Psoas muscle (tissue), 8 donors: ENCODE data around the gene YJU2. TPM values are rescaled to one million over a fixed set of nuclear protein-coding genes. Genes with fewer than 3 reads are reported as not detected.

ENCODE experiments used
- ATAC-seq, 4 donors: fragments of 200-7000 bp; cut with Tn5 transposase; one replicate each; pipeline ENCODE4 v1.9.1; 2020; ENCODE audit warnings: moderate library complexity in 3 of 4, mild to moderate bottlenecking in 2 of 4
- DNase-seq, 2 donors: peaks; one replicate each; pipeline ENCODE4 v3.0.0-alpha.2; 2020
- H3K27ac ChIP-seq: fragments of 200-600 bp; one replicate; pipeline ENCODE4 v1.8.0; 2022
- H3K27me3 ChIP-seq, 3 donors: fragments of 200-600 bp in 1 of 3; one replicate each; pipeline versions ENCODE4 v1.6.1 to v1.8.0; 2013 to 2022; ENCODE audit warnings: low read length in 2 of 3, mild to moderate bottlenecking in 2 of 3, moderate library complexity in 1 of 3; ENCODE audit not compliant: insufficient read depth in 3 of 3
- H3K36me3 ChIP-seq, 2 donors: fragments of 200-600 bp in 1 of 2; one replicate each; pipeline versions ENCODE4 v1.6.1 to v1.8.0; 2013 to 2022; ENCODE audit warnings: low read depth in 1 of 2, mild to moderate bottlenecking in 1 of 2, moderate library complexity in 1 of 2; ENCODE audit not compliant: insufficient read depth in 1 of 2
- H3K4me1 ChIP-seq: fragments of 200-600 bp; one replicate; pipeline ENCODE4 v1.8.0; 2022
- H3K4me3 ChIP-seq: fragments of 200-600 bp; one replicate; pipeline ENCODE4 v1.8.0; 2022; ENCODE audit warnings: mild to moderate bottlenecking
- H3K9me3 ChIP-seq: fragments of 200-600 bp; one replicate; pipeline ENCODE4 v1.8.0; 2022
- WGBS, 3 donors: extraction: QIAGEN DNeasy Blood & Tissue Kit; methylation state at CpG; one replicate each; pipeline versions ENCODE4 v1.1.6 to v1.1.7; 2013; 5-methylcytosine and 5-hydroxymethylcytosine counted together
- intact Hi-C, 2 donors: fragments of 100-400 bp; cut with DNase I; formaldehyde crosslinking; loops; one replicate each; pipeline versions ENCODE4 v1.11.0 to v1.14.2; 2022
- polyA plus RNA-seq, 3 donors: library from polyadenylated mRNA; stranded (reverse); fragments of 200-250 nt; gene quantifications; one replicate each; pipeline ENCODE4 v1.2.3, GENCODE V29; 2013
- total RNA-seq, 4 donors: library from RNA; stranded (reverse); fragmentation: NEBNext Ultra II Directional in 2 of 4; extraction: Animal tissue kit (Norgen Biotek cat#: 25700) in 2 of 4; gene quantifications; one replicate each; pipeline versions ENCODE4 v1.2.1 to v1.2.4, GENCODE V29; 2021 to 2023
- TF ChIP-seq, protein P1 (sequence below): fragments of 200-600 bp; IDR thresholded peaks from one replicate; pipeline ENCODE4 v1.8.0; 2022; ENCODE audit warnings: antibody characterized with exemption
- donor health status: healthy with polysubstance abuse.
- donor health status: DM: no; HTN: no; CAD: no; lungs with moderate emphysema.
- donor health status: Bipolar disorder and iron deficiency.
- donor health status: healthy.
- donor health status: DM: yes; HTN: yes; CAD: no.
- donor health status: DM: no; HTN: no; CAD: no.
- donor health status: DM: no; HTN: no; CAD: no.
- donor health status: DM: yes; HTN: yes; CAD: no.

The YJU2 gene
- total and polyA plus RNA-seq, 7 donors = 11.7 to 39.9 (median 17.7) TPM

DNA sequence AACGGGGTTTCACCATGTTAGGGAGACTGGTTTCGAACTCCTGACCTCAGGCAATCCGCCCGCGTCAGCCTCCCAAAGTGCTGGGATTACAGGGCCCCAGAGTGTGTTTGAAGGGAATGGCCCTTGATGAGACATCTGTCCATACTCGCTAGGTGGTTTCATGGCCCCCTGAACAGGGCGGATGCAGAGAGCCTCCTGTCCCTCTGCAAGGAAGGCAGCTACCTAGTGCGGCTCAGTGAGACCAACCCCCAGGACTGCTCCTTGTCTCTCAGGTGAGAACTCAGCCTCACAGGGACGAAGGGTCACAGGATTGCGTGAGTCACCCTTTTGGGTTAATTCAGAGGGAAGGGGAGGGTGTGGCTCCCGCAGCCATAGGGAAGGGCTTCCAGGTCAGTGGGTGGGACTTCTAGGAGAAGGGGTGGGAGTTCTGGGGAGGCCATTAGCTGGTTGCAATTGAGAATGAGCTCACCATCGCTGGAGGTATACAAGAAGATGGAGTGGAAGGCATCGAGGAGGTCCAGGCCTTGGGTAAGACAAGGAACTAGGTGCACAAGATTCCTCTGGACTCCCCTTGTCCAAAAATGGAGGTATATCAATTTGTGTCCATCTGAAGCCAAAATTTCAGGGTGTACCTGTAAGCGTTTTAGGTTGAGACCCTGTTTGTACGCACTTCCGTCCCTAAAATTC lies 41.4 kb downstream of the YJU2 start:
- 83 to 88% (median 86%) methylated on average over 16 of the region's 16 CpGs for WGBS, 3 donors
- no peaks in the 10 kb centered on the region for H3K9me3 ChIP-seq
- H3K4me3 ChIP-seq = no peak overlapping the region
- TF ChIP-seq, protein P1, sequence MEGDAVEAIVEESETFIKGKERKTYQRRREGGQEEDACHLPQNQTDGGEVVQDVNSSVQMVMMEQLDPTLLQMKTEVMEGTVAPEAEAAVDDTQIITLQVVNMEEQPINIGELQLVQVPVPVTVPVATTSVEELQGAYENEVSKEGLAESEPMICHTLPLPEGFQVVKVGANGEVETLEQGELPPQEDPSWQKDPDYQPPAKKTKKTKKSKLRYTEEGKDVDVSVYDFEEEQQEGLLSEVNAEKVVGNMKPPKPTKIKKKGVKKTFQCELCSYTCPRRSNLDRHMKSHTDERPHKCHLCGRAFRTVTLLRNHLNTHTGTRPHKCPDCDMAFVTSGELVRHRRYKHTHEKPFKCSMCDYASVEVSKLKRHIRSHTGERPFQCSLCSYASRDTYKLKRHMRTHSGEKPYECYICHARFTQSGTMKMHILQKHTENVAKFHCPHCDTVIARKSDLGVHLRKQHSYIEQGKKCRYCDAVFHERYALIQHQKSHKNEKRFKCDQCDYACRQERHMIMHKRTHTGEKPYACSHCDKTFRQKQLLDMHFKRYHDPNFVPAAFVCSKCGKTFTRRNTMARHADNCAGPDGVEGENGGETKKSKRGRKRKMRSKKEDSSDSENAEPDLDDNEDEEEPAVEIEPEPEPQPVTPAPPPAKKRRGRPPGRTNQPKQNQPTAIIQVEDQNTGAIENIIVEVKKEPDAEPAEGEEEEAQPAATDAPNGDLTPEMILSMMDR = no peak
- no peak for DNase-seq
- intact Hi-C loops = no loop called here
- ATAC-seq = no peak
- no peaks in the 10 kb centered on the region for H3K4me1 ChIP-seq
- no peak overlapping the region for H3K27ac ChIP-seq
- H3K36me3 ChIP-seq = no peaks in the 10 kb centered on the region
- peaks cover 0 to 23% (median 5%) of the 10 kb centered on the region in 3 donors for H3K27me3 ChIP-seq

DNA sequence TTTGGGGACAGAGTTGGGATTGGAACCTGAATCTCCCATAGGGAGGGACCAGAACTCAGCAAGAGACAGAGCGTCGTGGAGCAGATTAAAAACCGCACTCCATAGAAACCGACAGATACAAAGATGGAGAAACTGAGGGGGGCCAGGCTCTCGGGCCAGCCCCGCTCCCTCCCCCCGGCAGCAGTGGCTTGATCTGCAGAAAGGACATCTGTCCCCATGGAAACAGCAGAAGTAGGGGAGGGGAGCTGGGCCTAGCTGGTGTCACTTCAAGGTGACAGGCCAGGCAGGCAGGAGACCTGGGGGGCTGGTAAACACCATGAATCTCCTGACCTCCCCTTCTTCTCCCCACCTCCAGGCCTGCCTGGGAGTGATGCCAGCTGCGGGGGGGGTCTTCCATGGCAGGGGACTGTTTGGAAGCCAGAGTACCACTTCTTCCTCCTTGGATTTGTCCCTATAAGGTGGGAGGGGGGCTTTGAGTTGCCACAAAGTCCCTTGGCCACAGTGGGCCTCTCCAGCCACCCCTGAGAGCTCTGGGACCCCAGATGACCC lies 44.4 kb downstream of the YJU2 start:
- Histone ChIP-seq H3K4me1 (no peaks in the 10 kb centered on the region), H3K27me3 (peaks cover 0 to 17% (median 8%) of the 10 kb centered on the region in 3 donors), H3K36me3 (no peaks in the 10 kb centered on the region), H3K27ac (no peak overlapping the region), H3K4me3 (no peak overlapping the region), H3K9me3 (no peaks in the 10 kb centered on the region)
- TF ChIP-seq, protein P1 = no peak
- DNase-seq (no peak), ATAC-seq (no peak)
- WGBS, 3 donors = 56 to 64% (median 59%) methylated on average over 8 of the region's 8 CpGs
- intact Hi-C loops = no loop called here

DNA sequence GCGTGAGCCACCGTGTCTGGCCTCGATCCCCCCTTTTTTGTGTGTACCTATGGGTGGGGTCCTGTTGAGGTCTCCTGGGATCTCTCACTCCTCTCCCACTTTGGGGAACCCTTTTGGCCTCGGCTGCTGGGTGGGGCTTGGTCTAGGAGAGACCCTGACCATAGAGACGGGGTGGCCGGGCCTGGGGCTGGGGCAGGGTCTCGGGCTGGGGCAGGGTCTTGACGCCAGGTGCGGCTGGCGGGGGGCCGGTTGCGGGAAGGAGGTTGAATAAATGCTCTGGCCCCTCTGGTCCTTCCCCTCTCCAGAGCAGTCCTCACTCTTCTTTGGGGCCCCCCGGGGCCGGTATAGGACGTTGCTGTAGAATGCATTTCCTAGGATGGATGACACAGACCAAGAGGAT lies 45.6 kb downstream of the YJU2 start:
- Histone ChIP-seq H3K36me3 (no peaks in the 10 kb centered on the region), H3K4me3 (no peak overlapping the region), H3K4me1 (no peaks in the 10 kb centered on the region), H3K27me3 (peaks cover 0 to 23% (median 8%) of the 10 kb centered on the region in 3 donors), H3K27ac (no peak overlapping the region), H3K9me3 (no peaks in the 10 kb centered on the region)
- WGBS, 3 donors = 76 to 81% (median 79%) methylated on average over 15 of the region's 15 CpGs
- ATAC-seq (no peak), DNase-seq (no peak)
- TF ChIP-seq, protein P1 = no peak
- intact Hi-C loops = no loop called here

DNA sequence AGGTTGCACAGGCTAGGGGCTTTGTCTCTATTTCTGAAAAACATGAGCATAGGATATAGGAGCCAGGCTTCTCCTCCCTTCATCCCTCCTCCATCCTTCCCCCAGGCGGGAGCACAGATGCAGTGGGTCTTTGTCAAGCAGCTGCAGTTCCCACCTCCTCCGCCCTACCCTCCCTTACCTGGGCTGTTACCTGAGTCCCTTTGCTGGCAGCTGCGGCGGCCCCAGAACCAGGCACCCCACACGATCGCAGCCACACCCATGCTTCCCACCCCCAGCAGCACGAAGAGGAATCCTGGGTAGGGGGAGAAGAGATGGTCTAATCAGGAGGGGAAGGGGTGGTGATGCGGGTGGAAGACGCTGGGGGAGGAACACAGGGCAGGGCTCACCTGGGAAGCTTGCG lies 47.5 kb downstream of the YJU2 start:
- 34 to 55% (median 45%) methylated on average over 10 of the region's 10 CpGs for WGBS, 3 donors
- no peaks in the 10 kb centered on the region for H3K4me1 ChIP-seq
- H3K27me3 ChIP-seq = peaks cover 0 to 23% (median 8%) of the 10 kb centered on the region in 3 donors
- intact Hi-C loops = no loop called here
- ATAC-seq (no peak), DNase-seq (no peak)
- H3K36me3 ChIP-seq = no peaks in the 10 kb centered on the region
- TF ChIP-seq, protein P1 = no peak
- no peak overlapping the region for H3K27ac ChIP-seq
- H3K9me3 ChIP-seq = no peaks in the 10 kb centered on the region
- no peak overlapping the region for H3K4me3 ChIP-seq
